ENCODE data around the gene USP53.

USP53 gene

GRCh38 chr4:119232286-119232685 lies 19.8 kb downstream of the USP53 start:
- CTCF ChIA-PET: no interaction called here
- no peak for DNase-seq (ENCODE audit: low spot score)
- no peak overlapping the region for H3K27ac ChIP-seq
- POLR2A ChIA-PET (ENCODE audit: low non-redundant PET): no interaction called here
- TF ChIP-seq CTCF (conservative IDR thresholded peaks at IDR 0.05; ENCODE audit: low read depth): no peak

GRCh38 chr4:119233191-119233590 lies 20.7 kb downstream of the USP53 start:
- H3K27ac ChIP-seq: no peak overlapping the region
- DNase-seq (ENCODE audit: low spot score): no peak
- TF ChIP-seq CTCF (conservative IDR thresholded peaks at IDR 0.05; ENCODE audit: low read depth): no peak
- ChIA-PET POLR2A (ENCODE audit: low non-redundant PET) (no interaction called here), CTCF (no interaction called here)

GRCh38 chr4:119233750-119234149 lies 21.2 kb downstream of the USP53 start:
- no peak overlapping the region for H3K27ac ChIP-seq
- no peak for DNase-seq (ENCODE audit: low spot score)
- ChIA-PET POLR2A (ENCODE audit: low non-redundant PET) (no interaction called here), CTCF (no interaction called here)
- no peak for TF ChIP-seq CTCF (conservative IDR thresholded peaks at IDR 0.05; ENCODE audit: low read depth)

GRCh38 chr4:119237201-119237600 lies 24.7 kb downstream of the USP53 start:
- no peak for TF ChIP-seq CTCF (conservative IDR thresholded peaks at IDR 0.05; ENCODE audit: low read depth)
- no peak overlapping the region for H3K27ac ChIP-seq
- CTCF ChIA-PET: no interaction called here
- DNase-seq (ENCODE audit: low spot score): no peak
- POLR2A ChIA-PET (ENCODE audit: low non-redundant PET): no interaction called here

- DNase-seq (ENCODE audit: low spot score): no peak
- CTCF ChIA-PET: no interaction called here
- TF ChIP-seq CTCF (conservative IDR thresholded peaks at IDR 0.05; ENCODE audit: low read depth): no peak
- POLR2A ChIA-PET (ENCODE audit: low non-redundant PET): no interaction called here
- H3K27ac ChIP-seq: no peak overlapping the region
These were observed 25.1 kb downstream of the USP53 start for GRCh38 chr4:119237642-119238041.

GRCh38 chr4:119238068-119238722 lies 25.7 kb downstream of the USP53 start:
- TF ChIP-seq CTCF (conservative IDR thresholded peaks at IDR 0.05; ENCODE audit: low read depth): no peak
- ChIA-PET POLR2A (ENCODE audit: low non-redundant PET) (no interaction called here), CTCF (no interaction called here)
- DNase-seq (ENCODE audit: low spot score): no peak
- H3K27ac ChIP-seq: no peak overlapping the region

Measured in RWPE1 (cell line).